ENCODE data around the gene COL5A1.

Gene COL5A1

GRCh38 chr9:134782921-134783698 is 141.5 kb downstream of the COL5A1 start:
- no peak for DNase-seq (ENCODE audit: low spot score)
- in situ Hi-C loops (cut with MboI; ENCODE audit: low sequenced_read_pairs, unreplicated experiment), result no loop called here
- TF ChIP-seq CTCF (IDR thresholded peaks at IDR 0.05; ENCODE audit: borderline replicate concordance, control extremely low read depth, extremely low read depth, insufficient read depth, missing control alignments), result no peak

DNA sequence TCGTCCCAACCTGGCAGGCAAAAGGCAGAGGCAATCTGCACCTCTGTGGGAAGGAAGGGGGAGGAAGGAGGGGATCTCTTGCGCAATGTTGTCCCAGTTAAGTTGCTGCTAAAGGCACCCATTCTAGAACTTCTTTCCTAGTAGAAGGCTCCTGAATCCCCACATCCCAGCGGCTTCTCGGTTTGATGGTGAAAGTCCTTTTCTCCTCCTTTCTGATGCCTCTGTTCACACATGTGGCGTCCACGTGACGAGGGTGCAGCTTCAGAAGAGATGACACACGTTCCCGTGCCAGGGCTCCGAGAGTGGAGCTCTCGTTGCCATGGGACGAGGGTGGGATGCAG is 142.1 kb downstream of the COL5A1 start:
- in situ Hi-C loops (cut with MboI; ENCODE audit: low sequenced_read_pairs, unreplicated experiment), result no loop called here
- TF ChIP-seq CTCF (IDR thresholded peaks at IDR 0.05; ENCODE audit: borderline replicate concordance, control extremely low read depth, extremely low read depth, insufficient read depth, missing control alignments), result no peak
- DNase-seq (ENCODE audit: low spot score), result no peak

GRCh38 chr9:134784577-134785305 is 143.1 kb downstream of the COL5A1 start:
- in situ Hi-C loops (cut with MboI; ENCODE audit: low sequenced_read_pairs, unreplicated experiment), result no loop called here
- no peak for TF ChIP-seq CTCF (IDR thresholded peaks at IDR 0.05; ENCODE audit: borderline replicate concordance, control extremely low read depth, extremely low read depth, insufficient read depth, missing control alignments)
- DNase-seq (ENCODE audit: low spot score), result no peak

DNA sequence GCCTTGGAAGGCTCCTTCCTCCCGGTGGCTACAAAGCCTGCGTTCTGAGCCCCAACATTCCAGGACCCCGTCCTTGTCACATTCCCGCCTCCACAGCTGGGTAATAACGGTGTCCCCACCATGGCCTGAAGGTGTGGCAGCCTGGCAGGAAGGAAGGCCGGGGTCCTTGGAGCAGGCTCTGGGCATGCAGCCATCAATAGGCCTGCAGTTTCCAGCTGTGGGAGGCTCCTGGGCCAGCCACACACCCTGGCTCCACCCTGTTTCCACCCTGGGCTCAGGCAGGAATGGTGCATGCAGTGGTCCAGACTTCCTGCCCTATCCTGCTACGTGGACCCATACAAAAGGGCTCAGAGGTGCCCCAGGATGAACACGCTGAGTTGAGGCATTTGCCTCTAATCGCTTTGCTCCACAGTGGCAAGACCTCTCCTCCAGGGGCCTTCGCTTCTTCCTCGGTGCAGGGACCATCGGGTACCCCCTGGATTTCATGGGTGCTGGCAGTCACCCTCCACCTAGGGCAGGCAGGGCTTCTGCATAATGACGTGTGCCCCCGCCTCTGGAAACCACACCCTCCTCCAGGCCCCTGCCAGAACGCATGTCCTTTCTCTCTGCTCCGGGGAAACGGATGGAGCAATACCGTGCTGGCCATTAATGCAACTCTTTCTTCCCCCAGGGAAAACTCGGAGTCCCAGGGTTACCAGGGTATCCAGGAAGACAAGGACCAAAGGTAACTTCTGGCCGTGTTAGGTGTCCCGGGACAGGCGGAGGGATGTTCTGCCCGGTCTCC is 143.9 kb downstream of the COL5A1 start:
- in situ Hi-C loops (cut with MboI; ENCODE audit: low sequenced_read_pairs, unreplicated experiment), result no loop called here
- DNase-seq (ENCODE audit: low spot score), result no peak
- TF ChIP-seq CTCF (IDR thresholded peaks at IDR 0.05; ENCODE audit: borderline replicate concordance, control extremely low read depth, extremely low read depth, insufficient read depth, missing control alignments), result no peak

DNA sequence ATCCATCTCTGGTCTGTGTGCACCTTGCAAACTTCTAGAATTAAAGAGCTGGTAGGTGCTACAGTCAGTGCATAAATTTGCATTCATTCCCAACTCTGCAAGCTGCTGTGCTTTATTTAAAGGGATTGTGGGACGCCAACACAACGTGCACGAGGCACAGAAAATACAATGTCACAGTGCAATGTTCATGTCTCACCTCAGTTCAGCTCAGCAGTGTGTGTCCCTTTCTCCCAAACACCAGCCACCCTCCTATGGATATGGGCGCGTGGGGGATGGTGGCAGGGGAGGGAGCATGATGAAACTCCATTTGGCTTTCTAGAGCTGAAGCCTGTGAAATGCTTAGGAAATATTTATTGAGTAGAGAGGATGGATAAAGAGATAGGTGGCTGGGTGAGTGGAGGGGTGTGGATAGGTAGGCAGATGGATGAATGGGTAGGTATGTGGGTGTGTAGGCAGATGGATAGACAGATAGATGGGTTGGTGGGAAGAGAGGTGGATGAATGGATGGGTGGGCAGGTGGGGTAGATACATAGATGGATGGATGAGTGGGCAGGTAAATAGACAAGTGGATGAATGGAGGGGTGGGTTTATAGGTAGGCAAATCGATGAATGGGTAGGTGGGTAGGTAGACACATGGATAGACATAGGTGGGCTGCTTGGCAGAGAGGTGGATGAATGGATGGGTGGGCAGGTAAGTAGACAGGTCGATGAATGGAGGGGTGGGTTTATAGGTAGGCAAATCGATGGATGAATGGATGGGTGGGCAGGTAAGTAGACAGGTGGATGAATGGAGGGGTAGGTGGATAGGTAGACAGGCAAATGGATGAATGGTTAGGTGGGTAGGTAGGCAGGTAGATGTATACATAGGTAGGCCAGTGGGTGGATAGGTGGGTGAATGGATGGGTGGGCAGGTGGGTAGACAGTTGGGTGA is 146.3 kb downstream of the COL5A1 start:
- no peak for TF ChIP-seq CTCF (IDR thresholded peaks at IDR 0.05; ENCODE audit: borderline replicate concordance, control extremely low read depth, extremely low read depth, insufficient read depth, missing control alignments)
- DNase-seq (ENCODE audit: low spot score), result no peak
- in situ Hi-C loops (cut with MboI; ENCODE audit: low sequenced_read_pairs, unreplicated experiment), result no loop called here

DNA sequence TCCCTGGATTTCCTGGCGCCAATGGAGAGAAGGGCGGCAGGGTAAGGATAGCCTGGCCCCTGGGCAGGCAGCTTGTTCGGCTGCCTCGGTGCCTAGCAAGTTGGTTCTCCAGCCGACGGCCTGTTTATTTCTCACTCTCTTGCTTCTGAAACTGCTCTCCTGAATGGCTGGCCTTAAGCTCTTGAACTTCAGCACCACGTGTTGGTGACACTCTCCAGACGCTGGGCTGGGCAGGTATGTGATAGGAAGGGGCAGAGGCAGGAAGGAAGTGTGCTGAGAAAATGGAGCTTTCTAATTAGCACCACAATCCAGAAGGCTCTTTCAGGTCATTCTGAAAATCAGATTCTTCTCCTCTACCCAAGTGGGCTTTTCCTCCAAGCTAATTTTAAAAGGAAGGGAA is 147.6 kb downstream of the COL5A1 start:
- in situ Hi-C loops (cut with MboI; ENCODE audit: low sequenced_read_pairs, unreplicated experiment), result no loop called here
- DNase-seq (ENCODE audit: low spot score), result no peak
- no peak for TF ChIP-seq CTCF (IDR thresholded peaks at IDR 0.05; ENCODE audit: borderline replicate concordance, control extremely low read depth, extremely low read depth, insufficient read depth, missing control alignments)

All from GM13976 (cell line).